ENCODE results near the gene NOM1. TPM values are rescaled to one million over a fixed set of nuclear protein-coding genes. Genes with fewer than 3 reads are reported as not detected.

Gene NOM1
- total and polyA plus RNA-seq, 5 donors, result 5.6 to 10.6 (median 7.5) TPM

DNA sequence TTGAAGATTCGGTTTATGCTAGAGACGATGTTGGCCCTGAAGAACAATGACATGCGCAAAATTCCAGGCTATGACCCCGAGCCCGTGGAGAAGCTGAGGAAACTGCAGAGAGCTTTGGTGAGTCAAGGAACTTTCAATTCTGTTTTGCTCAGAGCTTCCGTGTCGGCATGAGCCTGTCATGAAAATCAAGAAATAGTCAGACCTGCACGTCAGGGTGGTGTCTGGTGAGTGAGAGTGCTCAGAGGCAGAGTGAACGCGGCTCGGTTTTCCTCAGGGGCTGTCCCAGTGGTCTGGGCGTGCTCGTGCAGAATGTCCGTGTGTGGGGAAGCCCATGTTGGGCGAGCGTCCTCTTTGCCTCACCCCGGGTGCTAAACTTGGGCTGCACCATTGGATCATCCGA is 12.6 kb downstream of the NOM1 start:
- H3K9me3 ChIP-seq (ENCODE audit: control insufficient read depth, low read length), result no peaks in the 10 kb centered on the region
- DNase-seq, result no peak
- H3K4me3 ChIP-seq (ENCODE audit: low read length), result no peak overlapping the region
- H3K27ac ChIP-seq (ENCODE audit: low read length), result no peak overlapping the region
- intact Hi-C loops (cut with DNase I), result no loop called here
- H3K27me3 ChIP-seq (ENCODE audit: control insufficient read depth, insufficient read depth), result no peaks in the 10 kb centered on the region
- no peaks in the 10 kb centered on the region for H3K4me1 ChIP-seq (ENCODE audit: control insufficient read depth, insufficient read depth, low read length)
- no peak for ATAC-seq
- 96% methylated on average over 18 of the region's 18 CpGs for WGBS

DNA sequence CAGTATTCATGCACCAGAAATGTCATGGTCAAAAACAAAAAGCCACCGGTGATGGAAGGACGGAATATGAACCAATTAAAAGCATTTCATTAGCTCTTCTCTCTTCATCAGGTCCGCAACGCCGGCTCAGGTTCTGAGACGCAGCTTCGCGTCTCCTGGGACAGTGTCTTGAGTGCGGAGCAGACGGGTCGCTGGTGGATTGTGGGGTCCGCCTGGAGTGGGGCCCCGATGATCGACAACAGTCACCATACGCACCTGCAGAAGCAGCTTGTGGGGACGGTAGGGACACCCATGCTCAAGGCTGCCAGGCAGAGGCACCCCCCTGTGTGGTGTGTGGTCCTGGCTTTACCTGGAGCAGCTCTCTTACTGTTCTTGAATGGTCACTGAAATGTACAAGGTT is 13.4 kb downstream of the NOM1 start:
- WGBS, result 97% methylated on average over 16 of the region's 16 CpGs
- H3K9me3 ChIP-seq (ENCODE audit: control insufficient read depth, low read length), result no peaks in the 10 kb centered on the region
- DNase-seq, result no peak
- no peak overlapping the region for H3K27ac ChIP-seq (ENCODE audit: low read length)
- H3K27me3 ChIP-seq (ENCODE audit: control insufficient read depth, insufficient read depth), result no peaks in the 10 kb centered on the region
- H3K4me1 ChIP-seq (ENCODE audit: control insufficient read depth, insufficient read depth, low read length), result no peaks in the 10 kb centered on the region
- ATAC-seq, result no peak
- H3K4me3 ChIP-seq (ENCODE audit: low read length), result no peak overlapping the region
- intact Hi-C loops (cut with DNase I), result no loop called here

- no peak for ATAC-seq
- Histone ChIP-seq H3K4me3 (ENCODE audit: low read length) (no peak overlapping the region), H3K27ac (ENCODE audit: low read length) (no peak overlapping the region), H3K4me1 (ENCODE audit: control insufficient read depth, insufficient read depth, low read length) (no peaks in the 10 kb centered on the region), H3K27me3 (ENCODE audit: control insufficient read depth, insufficient read depth) (no peaks in the 10 kb centered on the region), H3K9me3 (ENCODE audit: control insufficient read depth, low read length) (no peaks in the 10 kb centered on the region)
- intact Hi-C loops (cut with DNase I), result no loop called here
- 89% methylated on average over 12 of the region's 12 CpGs for WGBS
- no peak for DNase-seq
Observed at GRCh38 chr7:156963472-156963871, 14.0 kb downstream of the NOM1 start.

- Histone ChIP-seq H3K27me3 (ENCODE audit: control insufficient read depth, insufficient read depth) (no peaks in the 10 kb centered on the region), H3K4me1 (ENCODE audit: control insufficient read depth, insufficient read depth, low read length) (no peaks in the 10 kb centered on the region), H3K27ac (ENCODE audit: low read length) (no peak overlapping the region), H3K9me3 (ENCODE audit: control insufficient read depth, low read length) (no peaks in the 10 kb centered on the region), H3K4me3 (ENCODE audit: low read length) (no peak overlapping the region)
- DNase-seq (no peak), ATAC-seq (no peak)
- intact Hi-C loops (cut with DNase I), result no loop called here
- WGBS, result 93% methylated on average over 11 of the region's 11 CpGs
Observed at GRCh38 chr7:156964971-156965370, 15.5 kb downstream of the NOM1 start.

DNA sequence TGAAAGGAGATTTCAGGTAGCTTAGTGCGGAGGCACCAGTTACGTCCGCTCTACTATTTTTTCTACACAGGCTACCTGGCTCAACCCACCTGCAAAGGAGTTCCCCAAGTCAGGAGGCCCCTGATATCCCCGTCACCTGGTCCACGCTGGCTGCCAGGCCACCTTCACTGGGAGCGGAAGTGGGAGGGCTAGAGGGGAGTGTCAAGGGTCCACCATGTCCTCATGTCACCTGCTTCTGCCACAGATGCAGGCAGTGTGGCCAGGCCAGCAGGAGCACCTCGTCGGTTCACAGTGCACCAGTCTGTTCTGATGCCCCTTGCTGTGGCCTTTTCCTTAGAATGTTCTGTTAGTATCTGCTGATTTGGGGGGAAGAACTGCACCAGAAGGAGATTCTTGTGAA is 16.9 kb downstream of the NOM1 start:
- intact Hi-C loops (cut with DNase I), result no loop called here

DNA sequence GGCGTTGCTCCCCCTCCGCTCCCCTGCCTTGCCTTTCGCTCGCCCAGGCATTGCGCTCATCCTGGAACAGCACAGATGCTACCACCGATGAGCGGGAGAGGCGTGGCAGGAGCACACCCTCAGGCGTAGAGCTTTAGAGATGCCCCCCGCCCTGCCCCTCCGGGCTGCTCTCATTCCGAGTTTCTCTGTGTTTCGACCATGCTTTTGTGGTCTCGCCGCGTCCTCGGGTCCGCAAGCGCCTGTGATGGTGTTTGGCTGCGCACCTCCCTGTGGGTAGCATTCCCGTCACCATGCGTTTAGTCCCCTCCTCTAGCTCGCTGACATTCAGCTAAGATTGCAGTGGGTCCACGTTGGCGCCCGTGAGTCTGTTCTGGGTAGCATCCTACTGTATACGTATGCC is 18.7 kb downstream of the NOM1 start:
- Histone ChIP-seq H3K27ac (ENCODE audit: low read length) (no peak overlapping the region), H3K4me1 (ENCODE audit: control insufficient read depth, insufficient read depth, low read length) (no peaks in the 10 kb centered on the region), H3K4me3 (ENCODE audit: low read length) (no peak overlapping the region), H3K27me3 (ENCODE audit: control insufficient read depth, insufficient read depth) (no peaks in the 10 kb centered on the region), H3K9me3 (ENCODE audit: control insufficient read depth, low read length) (no peaks in the 10 kb centered on the region)
- intact Hi-C loops (cut with DNase I), result no loop called here
- DNase-seq (no peak), ATAC-seq (no peak)
- WGBS, result 97% methylated on average over 27 of the region's 27 CpGs

More for the DNA sequence above, 16.9 kb downstream of the NOM1 start:
- Histone ChIP-seq H3K4me3 (ENCODE audit: low read length) (no peak overlapping the region), H3K4me1 (ENCODE audit: control insufficient read depth, insufficient read depth, low read length) (no peaks in the 10 kb centered on the region), H3K27ac (ENCODE audit: low read length) (no peak overlapping the region), H3K9me3 (ENCODE audit: control insufficient read depth, low read length) (no peaks in the 10 kb centered on the region), H3K27me3 (ENCODE audit: control insufficient read depth, insufficient read depth) (no peaks in the 10 kb centered on the region)
- DNase-seq, result no peak
- 96% methylated on average over 8 of the region's 8 CpGs for WGBS
- no peak for ATAC-seq

DNA sequence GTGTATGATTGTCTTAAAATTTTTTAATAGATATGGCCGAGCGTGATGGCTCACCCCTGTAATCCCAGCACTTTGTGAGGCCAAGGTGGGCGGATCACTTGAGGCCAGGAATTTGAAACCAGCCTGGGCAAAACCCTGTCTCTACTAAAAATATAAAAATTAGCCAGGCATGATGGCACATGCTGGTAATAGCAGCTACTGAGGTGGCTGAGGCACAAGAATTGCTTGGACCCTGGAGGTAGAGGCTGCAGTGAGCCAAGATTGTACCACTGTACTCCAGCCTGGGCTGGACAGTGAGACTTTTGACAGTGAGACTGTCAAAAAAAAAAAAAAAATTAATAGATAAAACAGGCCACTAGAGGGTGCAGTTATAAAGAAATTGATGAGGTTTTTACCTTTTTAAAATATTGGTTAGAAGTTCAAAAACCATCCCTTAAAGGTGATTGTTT is 20.5 kb downstream of the NOM1 start:
- no peak for DNase-seq
- ATAC-seq, result no peak
- intact Hi-C loops (cut with DNase I), result no loop called here
- Histone ChIP-seq H3K4me3 (ENCODE audit: low read length) (no peak overlapping the region), H3K4me1 (ENCODE audit: control insufficient read depth, insufficient read depth, low read length) (no peaks in the 10 kb centered on the region), H3K27me3 (ENCODE audit: control insufficient read depth, insufficient read depth) (no peaks in the 10 kb centered on the region), H3K9me3 (ENCODE audit: control insufficient read depth, low read length) (no peaks in the 10 kb centered on the region), H3K27ac (ENCODE audit: low read length) (no peak overlapping the region)
- 77% methylated on average over 3 of the region's 3 CpGs for WGBS

DNA sequence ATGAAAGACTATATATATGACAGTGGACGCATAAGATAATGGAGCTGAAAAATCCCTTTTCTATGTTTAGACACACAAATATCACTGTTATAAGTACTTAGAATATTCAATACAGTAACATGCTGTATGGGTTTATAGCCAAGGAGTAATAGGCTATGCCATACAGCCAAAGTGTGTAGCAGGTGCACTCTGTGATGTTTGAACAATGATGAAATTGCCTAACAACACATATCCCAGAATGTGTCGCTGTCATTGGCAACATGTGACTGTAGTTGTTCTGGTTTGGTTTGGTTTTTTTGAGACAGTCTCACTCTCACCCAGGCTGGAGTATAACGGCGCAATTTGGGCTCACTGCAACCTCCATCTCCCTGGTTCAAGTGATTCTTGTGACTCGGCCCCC is 26.1 kb downstream of the NOM1 start:
- WGBS, result 96% methylated on average over 5 of the region's 5 CpGs
- Histone ChIP-seq H3K27ac (ENCODE audit: low read length) (no peak overlapping the region), H3K4me1 (ENCODE audit: control insufficient read depth, insufficient read depth, low read length) (no peaks in the 10 kb centered on the region), H3K4me3 (ENCODE audit: low read length) (no peak overlapping the region), H3K27me3 (ENCODE audit: control insufficient read depth, insufficient read depth) (no peaks in the 10 kb centered on the region), H3K9me3 (ENCODE audit: control insufficient read depth, low read length) (no peaks in the 10 kb centered on the region)
- ATAC-seq, result no peak
- no peak for DNase-seq
- intact Hi-C loops (cut with DNase I), result no loop called here

GRCh38 chr7:156979007-156979606 is 29.6 kb downstream of the NOM1 start:
- intact Hi-C loops (cut with DNase I), result no loop called here

GRCh38 chr7:156979711-156980110 is 30.2 kb downstream of the NOM1 start:
- WGBS, result 95% methylated on average over 4 of the region's 4 CpGs
- no peaks in the 10 kb centered on the region for H3K27me3 ChIP-seq (ENCODE audit: control insufficient read depth, insufficient read depth)
- H3K9me3 ChIP-seq (ENCODE audit: control insufficient read depth, low read length), result no peaks in the 10 kb centered on the region
- H3K4me3 ChIP-seq (ENCODE audit: low read length), result no peak overlapping the region
- H3K27ac ChIP-seq (ENCODE audit: low read length), result no peak overlapping the region
- ATAC-seq (no peak), DNase-seq (no peak)
- intact Hi-C loops (cut with DNase I), result no loop called here
- H3K4me1 ChIP-seq (ENCODE audit: control insufficient read depth, insufficient read depth, low read length), result no peaks in the 10 kb centered on the region

More at GRCh38 chr7:156979007-156979606, 29.6 kb downstream of the NOM1 start:
- ATAC-seq, result no peak
- Histone ChIP-seq H3K4me1 (ENCODE audit: control insufficient read depth, insufficient read depth, low read length) (no peaks in the 10 kb centered on the region), H3K27ac (ENCODE audit: low read length) (no peak overlapping the region), H3K27me3 (ENCODE audit: control insufficient read depth, insufficient read depth) (no peaks in the 10 kb centered on the region), H3K4me3 (ENCODE audit: low read length) (no peak overlapping the region), H3K9me3 (ENCODE audit: control insufficient read depth, low read length) (no peaks in the 10 kb centered on the region)
- no peak for DNase-seq
- WGBS, result 92% methylated on average over 1 of the region's 1 CpG

DNA sequence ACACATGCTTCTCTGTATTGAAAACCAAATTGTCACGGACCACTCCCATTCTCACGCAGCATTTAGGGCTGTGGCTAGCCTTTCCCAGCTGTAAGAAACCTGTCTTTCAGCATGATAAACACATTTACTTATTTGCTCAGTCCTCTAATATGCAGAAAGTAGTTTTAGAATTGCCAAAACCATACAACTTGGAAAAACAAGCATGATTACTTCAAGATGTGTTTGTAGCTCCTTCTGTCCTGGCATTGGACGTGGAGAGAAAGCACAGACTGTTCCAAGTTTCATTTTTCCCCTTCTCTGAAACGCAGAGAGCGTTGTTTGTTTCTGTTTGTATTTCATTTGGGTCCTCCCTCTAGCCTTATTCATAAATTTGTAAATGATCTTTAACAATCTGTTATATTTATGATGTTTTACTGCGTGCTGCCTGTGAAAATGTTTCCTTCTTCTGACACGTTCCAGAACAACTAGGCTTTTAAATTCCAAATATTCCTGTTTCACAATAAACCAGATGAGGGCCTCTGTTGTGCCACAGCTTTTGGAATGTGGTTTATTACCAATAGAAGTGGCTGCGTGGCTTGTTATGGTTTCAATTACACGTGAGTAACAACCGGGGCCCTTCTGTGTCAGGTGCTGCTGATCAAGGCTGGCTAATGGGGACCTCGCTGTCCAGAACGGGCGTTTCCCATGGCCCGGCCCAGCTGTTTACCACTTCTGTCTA is 34.8 kb downstream of the NOM1 start:
- no peaks in the 10 kb centered on the region for H3K9me3 ChIP-seq (ENCODE audit: control insufficient read depth, low read length)
- 76% methylated on average over 14 of the region's 14 CpGs for WGBS
- no peak overlapping the region for H3K4me3 ChIP-seq (ENCODE audit: low read length)
- ATAC-seq (no peak), DNase-seq (no peak)
- H3K27me3 ChIP-seq (ENCODE audit: control insufficient read depth, insufficient read depth), result no peaks in the 10 kb centered on the region
- H3K27ac ChIP-seq (ENCODE audit: low read length), result no peak overlapping the region
- no peaks in the 10 kb centered on the region for H3K4me1 ChIP-seq (ENCODE audit: control insufficient read depth, insufficient read depth, low read length)
- intact Hi-C loops (cut with DNase I), result no loop called here
